ENCODE data around the gene TWIST2. TPM values are rescaled to one million over a fixed set of nuclear protein-coding genes. Genes with fewer than 3 reads are reported as not detected.

The TWIST2 gene
- total RNA-seq, 1 donor from 2014 or later = 18.6 TPM

DNA sequence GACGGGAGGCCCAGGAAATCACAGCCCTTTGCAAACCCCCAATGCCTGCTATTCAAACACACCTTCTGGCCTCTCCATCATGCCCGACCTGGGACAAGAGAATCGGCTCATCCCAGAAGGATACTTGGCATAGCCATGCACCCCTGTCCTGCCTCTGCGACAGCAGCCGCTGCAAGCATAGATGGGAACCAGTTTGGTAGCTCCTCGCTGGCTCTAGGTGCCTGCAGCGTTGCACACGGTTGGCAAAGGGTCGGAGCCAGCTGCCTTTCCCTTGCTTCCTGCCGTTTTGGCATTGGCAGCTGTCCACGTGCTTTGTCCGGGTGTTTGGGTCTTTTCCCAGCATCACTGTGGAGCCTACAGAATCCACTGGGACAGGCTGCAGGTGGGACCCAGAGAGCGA, 76.9 kb downstream of the TWIST2 start:
- H3K9me3 Mint-ChIP-seq = no peaks in the 10 kb centered on the region
- H3K36me3 Mint-ChIP-seq = no peaks in the 10 kb centered on the region
- peaks cover 19% of the 10 kb centered on the region for H3K4me1 Mint-ChIP-seq
- H3K4me3 Mint-ChIP-seq = no peak overlapping the region
- H3K27ac Mint-ChIP-seq = no peak overlapping the region
- TF ChIP-seq, protein P1, sequence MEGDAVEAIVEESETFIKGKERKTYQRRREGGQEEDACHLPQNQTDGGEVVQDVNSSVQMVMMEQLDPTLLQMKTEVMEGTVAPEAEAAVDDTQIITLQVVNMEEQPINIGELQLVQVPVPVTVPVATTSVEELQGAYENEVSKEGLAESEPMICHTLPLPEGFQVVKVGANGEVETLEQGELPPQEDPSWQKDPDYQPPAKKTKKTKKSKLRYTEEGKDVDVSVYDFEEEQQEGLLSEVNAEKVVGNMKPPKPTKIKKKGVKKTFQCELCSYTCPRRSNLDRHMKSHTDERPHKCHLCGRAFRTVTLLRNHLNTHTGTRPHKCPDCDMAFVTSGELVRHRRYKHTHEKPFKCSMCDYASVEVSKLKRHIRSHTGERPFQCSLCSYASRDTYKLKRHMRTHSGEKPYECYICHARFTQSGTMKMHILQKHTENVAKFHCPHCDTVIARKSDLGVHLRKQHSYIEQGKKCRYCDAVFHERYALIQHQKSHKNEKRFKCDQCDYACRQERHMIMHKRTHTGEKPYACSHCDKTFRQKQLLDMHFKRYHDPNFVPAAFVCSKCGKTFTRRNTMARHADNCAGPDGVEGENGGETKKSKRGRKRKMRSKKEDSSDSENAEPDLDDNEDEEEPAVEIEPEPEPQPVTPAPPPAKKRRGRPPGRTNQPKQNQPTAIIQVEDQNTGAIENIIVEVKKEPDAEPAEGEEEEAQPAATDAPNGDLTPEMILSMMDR (IDR thresholded peaks at IDR 0.05; ENCODE audit: unreplicated experiment) = no peak
- H3K27me3 Mint-ChIP-seq (ENCODE audit: low read depth) = peaks cover 8% of the 10 kb centered on the region
- no peak for DNase-seq (ENCODE audit: low spot score in 2 of 2, unreplicated experiment in 2 of 2)

DNA sequence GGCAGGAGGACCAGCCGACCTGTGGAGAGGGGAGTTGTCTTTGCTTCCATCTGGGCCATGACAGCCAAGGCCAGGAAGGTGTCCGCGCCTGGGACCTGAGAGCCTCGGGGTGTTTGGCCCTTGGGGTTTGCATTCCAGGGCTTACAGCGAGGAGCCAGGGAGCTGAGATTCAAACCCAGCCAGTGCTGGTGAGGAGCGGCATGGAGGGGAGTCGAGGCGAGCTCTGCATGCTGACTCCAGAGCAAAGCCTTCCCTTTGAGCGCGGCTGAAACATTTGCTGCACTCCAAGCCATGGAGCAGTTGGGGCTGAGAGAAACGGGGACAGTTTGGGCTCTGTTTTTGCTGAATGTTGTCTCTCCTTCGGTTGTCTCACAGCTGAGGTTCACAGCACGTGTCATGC, 77.4 kb downstream of the TWIST2 start:
- H3K9me3 Mint-ChIP-seq = no peaks in the 10 kb centered on the region
- no peak overlapping the region for H3K27ac Mint-ChIP-seq
- no peak for DNase-seq (ENCODE audit: low spot score in 2 of 2, unreplicated experiment in 2 of 2)
- H3K27me3 Mint-ChIP-seq (ENCODE audit: low read depth) = peaks cover 9% of the 10 kb centered on the region
- H3K4me1 Mint-ChIP-seq = peaks cover 20% of the 10 kb centered on the region
- TF ChIP-seq, protein P1 (IDR thresholded peaks at IDR 0.05; ENCODE audit: unreplicated experiment) = no peak
- no peak overlapping the region for H3K4me3 Mint-ChIP-seq
- H3K36me3 Mint-ChIP-seq = no peaks in the 10 kb centered on the region

DNA sequence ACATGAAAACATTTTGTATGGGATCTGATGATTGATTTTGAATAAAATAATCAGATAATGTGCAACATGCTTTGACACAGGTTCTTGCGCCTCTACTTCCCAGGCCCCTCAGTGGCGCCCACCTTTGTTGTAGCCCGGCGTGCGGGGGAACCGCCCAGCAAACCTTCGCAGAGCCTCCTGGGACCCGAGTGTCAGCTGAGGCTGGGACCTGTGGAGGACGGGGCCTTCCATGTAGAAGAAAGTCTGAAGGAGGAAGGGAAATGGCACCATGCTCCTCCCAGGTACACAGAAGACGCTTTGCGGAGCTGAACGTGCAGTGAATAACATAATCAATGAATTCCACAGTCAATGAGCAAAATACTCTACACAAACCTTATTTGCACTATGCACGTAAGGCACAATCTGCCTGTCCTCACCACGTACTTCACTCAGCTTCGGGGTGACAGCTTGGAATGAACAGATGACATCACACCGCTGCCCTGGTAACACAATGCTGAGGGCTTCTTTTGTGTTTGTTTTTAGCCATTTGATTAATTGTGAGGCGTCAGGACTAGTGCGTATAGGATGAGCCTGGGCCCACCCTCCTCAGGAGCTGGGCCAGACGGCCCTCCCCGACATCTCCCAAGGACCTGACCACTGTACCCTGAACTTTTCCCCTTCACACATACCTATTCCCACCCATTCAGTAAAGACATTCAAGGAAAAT, 78.1 kb downstream of the TWIST2 start:
- TF ChIP-seq, protein P1 (IDR thresholded peaks at IDR 0.05; ENCODE audit: unreplicated experiment) = no peak
- Mint-ChIP-seq H3K27me3 (ENCODE audit: low read depth) (peaks cover 12% of the 10 kb centered on the region), H3K27ac (peak overlapping the region; percentile 2)

DNA sequence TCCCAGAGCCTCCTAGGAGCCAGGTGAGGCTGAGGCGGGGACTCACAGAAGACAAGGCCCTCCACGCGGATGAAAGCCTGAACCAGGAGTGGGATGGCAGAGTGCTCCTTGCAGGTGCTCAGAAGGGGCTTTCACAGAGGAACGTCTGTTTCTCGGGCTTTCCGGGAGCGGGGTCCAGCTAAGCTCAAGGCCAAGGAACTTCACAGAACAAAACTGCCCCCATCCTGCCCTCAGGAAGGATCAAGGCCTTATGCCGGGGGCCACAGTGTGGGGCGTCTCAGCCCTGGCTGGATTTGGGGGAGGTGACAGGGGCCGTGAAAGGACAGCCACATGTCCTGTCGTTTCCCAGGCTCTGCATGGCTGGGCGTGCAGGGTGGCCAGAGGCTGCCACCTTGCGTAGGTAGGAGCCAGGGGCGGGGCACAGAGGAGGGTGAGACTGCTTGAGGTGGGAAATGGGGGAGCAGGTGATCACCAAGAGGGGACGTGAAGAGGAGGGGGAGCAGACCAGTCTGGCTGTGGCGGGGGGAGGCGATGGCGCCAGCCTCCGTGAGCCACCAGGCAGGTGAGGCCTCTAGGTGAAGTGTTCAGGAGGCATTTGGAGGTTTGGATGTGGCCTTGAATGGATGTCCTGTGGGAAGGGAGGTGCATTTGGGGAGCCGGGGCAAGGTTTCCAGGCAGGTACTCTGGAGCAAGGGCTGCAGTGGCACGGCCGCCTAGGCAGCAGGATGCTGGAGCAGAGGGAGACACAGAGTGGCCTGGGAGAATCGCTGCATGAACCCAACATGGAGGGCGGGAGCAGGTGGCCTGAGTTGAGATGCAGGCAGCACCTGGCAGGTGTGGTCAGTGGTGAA, 79.1 kb downstream of the TWIST2 start:
- Mint-ChIP-seq H3K4me1 (peaks cover 18% of the 10 kb centered on the region), H3K36me3 (no peaks in the 10 kb centered on the region), H3K9me3 (peaks cover 10% of the 10 kb centered on the region), H3K27me3 (ENCODE audit: low read depth) (peaks cover 19% of the 10 kb centered on the region), H3K4me3 (no peak overlapping the region), H3K27ac (no peak overlapping the region)
- TF ChIP-seq, protein P1 (IDR thresholded peaks at IDR 0.05; ENCODE audit: unreplicated experiment) = no peak
- DNase-seq (ENCODE audit: low spot score in 2 of 2, unreplicated experiment in 2 of 2) = no peak

More for the DNA sequence above, 78.1 kb downstream of the TWIST2 start:
- peaks cover 20% of the 10 kb centered on the region for H3K4me1 Mint-ChIP-seq
- no peaks in the 10 kb centered on the region for H3K36me3 Mint-ChIP-seq
- DNase-seq (ENCODE audit: low spot score in 2 of 2, unreplicated experiment in 2 of 2) = no peak
- no peak overlapping the region for H3K4me3 Mint-ChIP-seq
- peaks cover 3% of the 10 kb centered on the region for H3K9me3 Mint-ChIP-seq

DNA sequence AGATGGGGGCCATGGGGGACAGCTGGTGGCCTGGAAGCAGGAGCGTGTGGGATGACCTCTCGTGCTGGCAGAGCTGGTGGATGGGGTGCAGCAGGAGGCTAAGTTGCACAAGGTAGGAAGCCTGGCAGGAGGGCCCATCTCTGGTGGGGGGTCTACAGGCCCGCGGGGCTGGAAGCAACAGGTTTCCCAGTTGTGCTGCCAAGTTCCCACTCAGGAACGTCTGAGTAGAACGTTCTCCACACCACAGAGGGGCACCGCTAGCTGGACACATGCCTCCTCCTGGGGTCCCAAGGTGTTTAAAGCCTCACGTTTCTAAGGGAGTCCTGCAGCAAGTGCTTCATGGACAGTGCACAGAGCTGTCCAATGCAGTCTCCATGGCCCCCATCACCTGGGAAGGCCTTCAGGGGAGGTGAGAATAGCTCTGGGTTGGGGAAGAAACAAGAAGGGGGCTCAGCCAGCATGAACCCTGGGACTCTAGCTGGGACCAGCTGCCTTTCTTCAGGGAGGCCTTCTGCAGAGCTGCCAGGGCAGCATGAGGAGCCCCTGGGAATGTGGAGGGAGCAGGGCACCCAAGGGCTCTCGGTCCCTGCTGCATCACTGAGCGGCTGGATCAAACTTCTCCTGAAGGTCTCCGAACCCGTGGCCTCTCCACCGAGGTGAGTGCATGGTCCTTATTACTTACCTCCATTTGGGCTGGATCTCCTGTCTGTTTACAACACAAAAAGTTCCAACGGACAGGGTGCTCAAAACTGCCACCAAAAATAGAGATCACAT, 80.0 kb downstream of the TWIST2 start:
- H3K27ac Mint-ChIP-seq = no peak overlapping the region
- no peaks in the 10 kb centered on the region for H3K36me3 Mint-ChIP-seq
- TF ChIP-seq, protein P1 (IDR thresholded peaks at IDR 0.05; ENCODE audit: unreplicated experiment) = no peak
- H3K27me3 Mint-ChIP-seq (ENCODE audit: low read depth) = peaks cover 22% of the 10 kb centered on the region
- no peak overlapping the region for H3K4me3 Mint-ChIP-seq
- DNase-seq (ENCODE audit: low spot score in 2 of 2, unreplicated experiment in 2 of 2) = no peak
- H3K9me3 Mint-ChIP-seq = peaks cover 16% of the 10 kb centered on the region
- H3K4me1 Mint-ChIP-seq = peaks cover 18% of the 10 kb centered on the region
